Activated naive CD8-positive, alpha-beta T cell treated with anti-CD3 and anti-CD28 coated beads, Interleukin-2, amount 50 U/mL, for 24 hours (primary cell): Measurements from ENCODE around the gene TAS2R43.
"Not testable (repeated sequence)": the region's sequence is repeated elsewhere in the genome, so short reads cannot be mapped to it uniquely, and the experiment has no call there.

Experiments
- ATAC-seq: fragments of 150-1000 bp; cut with Tn5 transposase; one replicate; pipeline ENCODE4 v1.10.0; 2021
- DNase-seq: peaks from one replicate; pipeline ENCODE4 v3.0.0; 2021
- H3K27ac Mint-ChIP-seq: one replicate; pipeline ENCODE4 v1.8.0; 2021; ENCODE audit warnings: mild to moderate bottlenecking, mixed read lengths
- H3K27me3 Mint-ChIP-seq: one replicate; pipeline ENCODE4 v1.8.0; 2021; ENCODE audit warnings: mixed read lengths
- H3K36me3 Mint-ChIP-seq: one replicate; pipeline ENCODE4 v1.8.0; 2021; ENCODE audit warnings: low read depth, mixed read lengths
- H3K4me1 Mint-ChIP-seq: one replicate; pipeline ENCODE4 v1.8.0; 2021; ENCODE audit warnings: mixed read lengths
- H3K4me3 Mint-ChIP-seq: one replicate; pipeline ENCODE4 v1.8.0; 2021; ENCODE audit warnings: mild to moderate bottlenecking, moderate library complexity, mixed read lengths
- H3K9me3 Mint-ChIP-seq: one replicate; pipeline ENCODE4 v1.8.0; 2021; ENCODE audit warnings: mixed read lengths

TAS2R43 gene

GRCh38 chr12:11085419-11085818, 6.7 kb downstream of the TAS2R43 start:
- Mint-ChIP-seq H3K36me3 (peaks cover 47% of the 10 kb centered on the region), H3K27me3 (no peaks in the 10 kb centered on the region), H3K27ac (peak overlapping the region; percentile 75), H3K4me3 (peak overlapping the region; percentile 26), H3K4me1 (peaks cover 10% of the 10 kb centered on the region), H3K9me3 (peaks cover 13% of the 10 kb centered on the region)
- ATAC-seq: peak; percentile 93
- peak; percentile 18 for DNase-seq

- H3K4me1 Mint-ChIP-seq: peaks cover 13% of the 10 kb centered on the region
- peaks cover 19% of the 10 kb centered on the region for H3K9me3 Mint-ChIP-seq
- no peak for ATAC-seq
- H3K27me3 Mint-ChIP-seq: no peaks in the 10 kb centered on the region
- peaks cover 47% of the 10 kb centered on the region for H3K36me3 Mint-ChIP-seq
- H3K4me3 Mint-ChIP-seq: no peak overlapping the region
- no peak overlapping the region for H3K27ac Mint-ChIP-seq
- no peak for DNase-seq
These were observed 10.1 kb downstream of the TAS2R43 start for GRCh38 chr12:11081987-11082386.

- Mint-ChIP-seq H3K4me3 (no peak overlapping the region), H3K27me3 (no peaks in the 10 kb centered on the region), H3K27ac (no peak overlapping the region), H3K36me3 (peaks cover 35% of the 10 kb centered on the region), H3K9me3 (peaks cover 14% of the 10 kb centered on the region), H3K4me1 (peaks cover 16% of the 10 kb centered on the region)
- DNase-seq (no peak), ATAC-seq (no peak)
These were observed 13.9 kb downstream of the TAS2R43 start for GRCh38 chr12:11078246-11078645.

- Mint-ChIP-seq H3K27me3 (no peaks in the 10 kb centered on the region), H3K9me3 (peaks cover 8% of the 10 kb centered on the region), H3K27ac (no peak overlapping the region), H3K4me1 (peaks cover 16% of the 10 kb centered on the region), H3K36me3 (peaks cover 33% of the 10 kb centered on the region), H3K4me3 (no peak overlapping the region)
- no peak for ATAC-seq
- no peak for DNase-seq
These were observed 16.5 kb downstream of the TAS2R43 start for GRCh38 chr12:11075642-11076041.

GRCh38 chr12:11071414-11071813, 20.7 kb downstream of the TAS2R43 start:
- no peaks in the 10 kb centered on the region for H3K9me3 Mint-ChIP-seq
- DNase-seq (no peak), ATAC-seq (no peak)
- no peaks in the 10 kb centered on the region for H3K27me3 Mint-ChIP-seq
- H3K36me3 Mint-ChIP-seq: peaks cover 30% of the 10 kb centered on the region
- H3K4me1 Mint-ChIP-seq: peaks cover 12% of the 10 kb centered on the region
- H3K27ac Mint-ChIP-seq: no peak overlapping the region
- H3K4me3 Mint-ChIP-seq: no peak overlapping the region

GRCh38 chr12:11070999-11071398, 21.1 kb downstream of the TAS2R43 start:
- Mint-ChIP-seq H3K36me3 (peaks cover 30% of the 10 kb centered on the region), H3K27ac (no peak overlapping the region), H3K27me3 (no peaks in the 10 kb centered on the region), H3K4me3 (no peak overlapping the region), H3K4me1 (peaks cover 9% of the 10 kb centered on the region), H3K9me3 (no peaks in the 10 kb centered on the region)
- DNase-seq: no peak
- no peak for ATAC-seq

- Mint-ChIP-seq H3K4me3 (no peak overlapping the region), H3K4me1 (peaks cover 2% of the 10 kb centered on the region), H3K27ac (no peak overlapping the region), H3K27me3 (no peaks in the 10 kb centered on the region), H3K9me3 (no peaks in the 10 kb centered on the region), H3K36me3 (peaks cover 35% of the 10 kb centered on the region)
- DNase-seq (no peak), ATAC-seq (no peak)
These were observed 22.2 kb downstream of the TAS2R43 start for GRCh38 chr12:11069854-11070365.

GRCh38 chr12:11067514-11067913, 24.6 kb downstream of the TAS2R43 start:
- no peak for ATAC-seq
- H3K4me3 Mint-ChIP-seq: no peak overlapping the region
- no peaks in the 10 kb centered on the region for H3K9me3 Mint-ChIP-seq
- peaks cover 7% of the 10 kb centered on the region for H3K4me1 Mint-ChIP-seq
- peaks cover 37% of the 10 kb centered on the region for H3K36me3 Mint-ChIP-seq
- no peak for DNase-seq
- H3K27me3 Mint-ChIP-seq: no peaks in the 10 kb centered on the region
- H3K27ac Mint-ChIP-seq: no peak overlapping the region

GRCh38 chr12:11062194-11062593, 29.9 kb downstream of the TAS2R43 start, which contains the start of gene TAS2R46:
TAS2R46 (minus strand) TSS chr12:11062294; CDS start chr12:11062294, 0 bp downstream.
- not testable (repeated sequence) for DNase-seq, ATAC-seq, H3K9me3 Mint-ChIP-seq, H3K27me3 Mint-ChIP-seq, H3K4me3 Mint-ChIP-seq
- Mint-ChIP-seq H3K4me1 (peaks cover 29% of the 10 kb centered on the region), H3K27ac (peak within 1 kb of the TSS; percentile 25), H3K36me3 (peaks cover 18% of the 10 kb centered on the region)

- H3K27me3 Mint-ChIP-seq: no peaks in the 10 kb centered on the region
- H3K27ac Mint-ChIP-seq: no peak overlapping the region
- peaks cover 29% of the 10 kb centered on the region for H3K4me1 Mint-ChIP-seq
- H3K4me3 Mint-ChIP-seq: no peak overlapping the region
- H3K36me3 Mint-ChIP-seq: peaks cover 18% of the 10 kb centered on the region
- ATAC-seq: peak; percentile 54
- H3K9me3 Mint-ChIP-seq: peaks cover 5% of the 10 kb centered on the region
- no peak for DNase-seq
These were observed 32.3 kb downstream of the TAS2R43 start for GRCh38 chr12:11059784-11060183.

GRCh38 chr12:11059041-11059440, 33.1 kb downstream of the TAS2R43 start:
- DNase-seq (no peak), ATAC-seq (no peak)
- peaks cover 5% of the 10 kb centered on the region for H3K9me3 Mint-ChIP-seq
- H3K36me3 Mint-ChIP-seq: peaks cover 11% of the 10 kb centered on the region
- no peak overlapping the region for H3K4me3 Mint-ChIP-seq
- H3K27me3 Mint-ChIP-seq: no peaks in the 10 kb centered on the region
- peaks cover 29% of the 10 kb centered on the region for H3K4me1 Mint-ChIP-seq
- H3K27ac Mint-ChIP-seq: no peak overlapping the region

- Mint-ChIP-seq H3K27me3 (no peaks in the 10 kb centered on the region), H3K4me1 (peaks cover 7% of the 10 kb centered on the region), H3K4me3 (no peak overlapping the region), H3K9me3 (peaks cover 24% of the 10 kb centered on the region), H3K36me3 (peaks cover 27% of the 10 kb centered on the region), H3K27ac (no peak overlapping the region)
- DNase-seq (no peak), ATAC-seq (no peak)
These were observed 36.8 kb downstream of the TAS2R43 start for GRCh38 chr12:11055306-11055705.

- Mint-ChIP-seq H3K9me3 (peaks cover 23% of the 10 kb centered on the region), H3K36me3 (peaks cover 51% of the 10 kb centered on the region)
- not testable (repeated sequence) for H3K4me3 Mint-ChIP-seq, H3K27ac Mint-ChIP-seq, H3K4me1 Mint-ChIP-seq, ATAC-seq, DNase-seq, H3K27me3 Mint-ChIP-seq
These were observed 42.1 kb downstream of the TAS2R43 start for GRCh38 chr12:11049806-11050531.

- H3K4me3 Mint-ChIP-seq, H3K4me1 Mint-ChIP-seq, DNase-seq, H3K27me3 Mint-ChIP-seq, ATAC-seq, H3K9me3 Mint-ChIP-seq, H3K27ac Mint-ChIP-seq: not testable (repeated sequence)
- H3K36me3 Mint-ChIP-seq: peaks cover 55% of the 10 kb centered on the region
These were observed 50.7 kb downstream of the TAS2R43 start for GRCh38 chr12:11041366-11041765.
